ENCODE data around the gene SMIM36. TPM values are rescaled to one million over a fixed set of nuclear protein-coding genes. Genes with fewer than 3 reads are reported as not detected.

SMIM36 gene
- total and polyA plus RNA-seq, 2 of the 8 experiments (the other 6 are each of a cell fraction or from before 2014, with no cell fraction given), result not detected

DNA sequence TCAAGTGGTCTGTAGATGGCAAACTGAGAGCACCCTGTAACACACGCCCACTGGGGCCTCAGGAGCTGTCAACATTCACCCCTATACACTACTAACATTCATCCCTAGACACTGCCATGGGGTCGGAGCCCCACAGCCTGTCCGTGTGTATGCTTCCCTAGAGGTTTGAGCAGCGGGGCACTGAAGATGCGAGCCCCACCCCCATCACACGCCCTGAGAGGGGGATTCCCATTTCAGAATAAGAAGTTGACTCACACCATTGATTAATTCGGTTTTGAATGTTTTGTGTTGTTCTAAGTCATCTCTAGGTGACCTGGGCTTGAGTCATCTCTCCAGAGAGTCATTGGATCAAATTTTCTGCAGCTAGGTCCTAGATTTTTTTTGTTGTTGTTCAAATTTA, 52.3 kb downstream of the SMIM36 start:
- Histone ChIP-seq H3K18ac (ENCODE audit: extremely low read depth, low read length) (no peak overlapping the region), H3K4me2 (ENCODE audit: insufficient read depth in 1 of 2, low read depth in 2 of 2, low read length in 2 of 2) (no peak overlapping the region), H3K23ac (ENCODE audit: insufficient read length) (no peak overlapping the region), H3K4me1 (replicated peaks in 1 of 4; ENCODE audit: control insufficient read depth in 3 of 4, insufficient read depth in 4 of 4, low read length in 3 of 4) (peaks cover 0 to 9% (median 1%) of the 10 kb centered on the region in 4 experiments; a peak in 2 of 7 replicates), H3K36me3 (ENCODE audit: control insufficient read depth in 2 of 4, insufficient read depth in 4 of 4, low read length in 3 of 4) (no peaks in the 10 kb centered on the region), H3K9ac (replicated peaks in 1 of 4; ENCODE audit: extremely low read depth in 1 of 4, low read depth in 3 of 4, low read length in 3 of 4) (no peak overlapping the region), H3K79me2 (ENCODE audit: control insufficient read depth in 1 of 2, insufficient read depth in 2 of 2, low read length in 2 of 2) (no peaks in the 10 kb centered on the region), H3K4ac (replicated peaks; ENCODE audit: insufficient read length, low read depth, low read length) (no peak overlapping the region), H3K23me2 (ENCODE audit: low read depth, low read length) (no peaks in the 10 kb centered on the region), H3K27ac (ENCODE audit: low read depth, low read length) (no peak overlapping the region), H3K9me3 (ENCODE audit: insufficient read depth in 2 of 2, low read depth in 1 of 2, low read length in 1 of 2) (no peaks in the 10 kb centered on the region), H2BK12ac (ENCODE audit: low read depth, low read length) (no peak overlapping the region), H2BK5ac (ENCODE audit: low read depth, low read length) (no peak overlapping the region), H3K56ac (replicated peaks; ENCODE audit: insufficient read length, low read depth, low read length) (no peak overlapping the region), H4K5ac (ENCODE audit: insufficient read length, low read depth, low read length) (no peak overlapping the region), H3K79me1 (ENCODE audit: low read depth, low read length) (no peaks in the 10 kb centered on the region), H3K27me3 (replicated peaks in 1 of 4; ENCODE audit: control insufficient read depth in 3 of 4, extremely low read depth in 1 of 4, insufficient read depth in 3 of 4, low read length in 3 of 4) (no peaks in the 10 kb centered on the region), H2BK15ac (ENCODE audit: low read length) (no peak overlapping the region), H2BK20ac (ENCODE audit: low read length) (no peak overlapping the region), H4K91ac (replicated peaks; ENCODE audit: insufficient read length, low read length) (no peak overlapping the region), H2AFZ (ENCODE audit: low read length) (no peak overlapping the region), H4K8ac (ENCODE audit: extremely low read depth, insufficient read depth, low read length) (no peak overlapping the region), H3K4me3 (ENCODE audit: extremely low read depth in 1 of 4, insufficient read depth in 2 of 4, low read depth in 3 of 4, low read length in 4 of 4) (no peak overlapping the region), H4K20me1 (replicated peaks in 1 of 2; ENCODE audit: control insufficient read depth in 1 of 2, insufficient read depth in 2 of 2, low read length in 2 of 2) (no peaks in the 10 kb centered on the region), H3K14ac (ENCODE audit: insufficient read length) (no peak overlapping the region), H2BK120ac (replicated peaks; ENCODE audit: low read depth, low read length) (no peak overlapping the region), H2AK5ac (ENCODE audit: low read depth, low read length) (no peak overlapping the region)
- DNase-seq (ENCODE audit: low read depth in 1 of 2, low spot score in 2 of 2) (no peak), FAIRE-seq (no peak)
- TF ChIP-seq HDAC6 (IDR thresholded peaks at IDR 0.05; ENCODE audit: low read depth, low read length), result no peak
- no peak for TF ChIP-seq CBX5 (IDR thresholded peaks at IDR 0.05; ENCODE audit: low read depth, low read length)
- TF ChIP-seq, protein P1, sequence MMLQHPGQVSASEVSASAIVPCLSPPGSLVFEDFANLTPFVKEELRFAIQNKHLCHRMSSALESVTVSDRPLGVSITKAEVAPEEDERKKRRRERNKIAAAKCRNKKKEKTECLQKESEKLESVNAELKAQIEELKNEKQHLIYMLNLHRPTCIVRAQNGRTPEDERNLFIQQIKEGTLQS (IDR thresholded peaks at IDR 0.05; ENCODE audit: insufficient read depth, low read depth, low read length), result no peak
- no peak for TF ChIP-seq GABPA (IDR thresholded peaks at IDR 0.05; ENCODE audit: borderline replicate concordance, insufficient read depth, low read length)
- no peak for TF ChIP-seq FOSL1 (IDR thresholded peaks at IDR 0.05; ENCODE audit: insufficient read depth, low read depth, low read length)
- no peak for TF ChIP-seq SP1 (IDR thresholded peaks at IDR 0.05; ENCODE audit: low read depth, low read length)
- CTCF ChIA-PET (ENCODE audit: partially characterized antibody), result interaction anchor here (1.6 kb wide), 1 partner anchor 55 kb away, joined by 5 read pairs; no protein-coding TSS in a partner anchor
- POLR2A ChIA-PET (ENCODE audit: partially characterized antibody), result no interaction called here
- 86% methylated on average over 7 of the region's 7 CpGs; no CpG with 5 or more reads in 1 of the 2 experiments for WGBS, 2 experiments (ENCODE audit: extremely low coverage in 1 of 2, insufficient coverage in 1 of 2, insufficient read length in 1 of 2, insufficient replicate concordance in 2 of 2, low coverage in 1 of 2, low lambda C conversion rate in 2 of 2, missing lambda C conversion rate in 1 of 2)

Measured in H1 (cell line).